AG04450 (cell line): ENCODE data around the gene ARL5A. TPM values are rescaled to one million over a fixed set of nuclear protein-coding genes. Genes with fewer than 3 reads are reported as not detected.

ENCODE experiments used
- CTCF ChIA-PET: fragments of 300-600, 350-600 bp; formaldehyde crosslinking; extraction: SDS; loops from one replicate; lab custom pipeline; 2022; ENCODE audit warnings: antibody characterized with exemption, inconsistent platforms; lab: Charles Lee
- POLR2A ChIA-PET: fragments of 350-600 bp; formaldehyde crosslinking; extraction: SDS; loops from one replicate; lab custom pipeline; 2021; ENCODE audit warnings: antibody characterized with exemption, inconsistent platforms; lab: Yijun Ruan, JAX
- DNase-seq: peaks from one replicate; pipeline ENCODE4 v3.0.0-alpha.2; 2011; ENCODE audit warnings: low read depth, low spot score
- H3K27ac ChIP-seq: one replicate; pipeline ENCODE4 v1.5.1; 2012; ENCODE audit warnings: low read depth, low read length, control low read depth
- H3K27me3 ChIP-seq: one replicate; pipeline ENCODE4 v1.6.0; 2012; ENCODE audit warnings: low read length; ENCODE audit not compliant: control insufficient read depth, insufficient read depth
- H3K4me3 ChIP-seq: 2 replicates; pipeline ENCODE4 v1.5.1; 2011; ENCODE audit warnings: mild to moderate bottlenecking, low read depth, low read length, control low read depth
- H3K9me3 ChIP-seq: 2 replicates; pipeline ENCODE4 v1.5.1; 2012; ENCODE audit warnings: low read length; ENCODE audit not compliant: control insufficient read depth, insufficient read depth
- CTCF ChIP-seq: IDR thresholded peaks from 2 replicates; pipeline ENCODE4 v1.5.1; 2011; ENCODE audit warnings: low read depth, low read length, control low read depth, inconsistent platforms
- polyA plus RNA-seq: library from polyadenylated mRNA; depleted of rRNA; stranded (reverse); fragments of >200 nt; gene quantifications from 2 replicates; pipeline ENCODE4 v1.2.3, GENCODE V29; 2011

Gene ARL5A
- polyA plus RNA-seq, 1 experiment = 24.9 TPM

- DNase-seq = no peak
- no peak overlapping the region for H3K27ac ChIP-seq
- peaks cover 7% of the 10 kb centered on the region for H3K27me3 ChIP-seq
- ChIA-PET CTCF (no interaction called here), POLR2A (no interaction called here)
- TF ChIP-seq CTCF = no peak
- no peak overlapping the region for H3K4me3 ChIP-seq
- no peaks in the 10 kb centered on the region for H3K9me3 ChIP-seq
Observed at GRCh38 chr2:151840216-151841046, 12.2 kb upstream of the ARL5A start.

GRCh38 chr2:151837926-151838325 is 9.7 kb upstream of the ARL5A start:
- Histone ChIP-seq H3K4me3 (no peak overlapping the region), H3K27ac (no peak overlapping the region), H3K27me3 (peaks cover 5% of the 10 kb centered on the region), H3K9me3 (no peaks in the 10 kb centered on the region)
- no peak for TF ChIP-seq CTCF
- DNase-seq = no peak
- ChIA-PET CTCF (no interaction called here), POLR2A (no interaction called here)

GRCh38 chr2:151833984-151834383 is 5.8 kb upstream of the ARL5A start:
- Histone ChIP-seq H3K4me3 (no peak overlapping the region), H3K9me3 (no peaks in the 10 kb centered on the region), H3K27me3 (peaks cover 5% of the 10 kb centered on the region), H3K27ac (no peak overlapping the region)
- no peak for TF ChIP-seq CTCF
- DNase-seq = no peak
- ChIA-PET CTCF (no interaction called here), POLR2A (no interaction called here)

- DNase-seq = no peak
- H3K27me3 ChIP-seq = no peaks in the 10 kb centered on the region
- ChIA-PET POLR2A (no interaction called here), CTCF (no interaction called here)
- no peak for TF ChIP-seq CTCF
- no peak overlapping the region for H3K4me3 ChIP-seq
- H3K9me3 ChIP-seq = no peaks in the 10 kb centered on the region
- no peak overlapping the region for H3K27ac ChIP-seq
Observed at GRCh38 chr2:151830961-151831360, 2.7 kb upstream of the ARL5A start.

GRCh38 chr2:151828890-151829324 is 686 bp upstream of the ARL5A start:
- peak overlapping the region; percentile 96 for H3K4me3 ChIP-seq
- H3K27ac ChIP-seq = no peak overlapping the region
- H3K27me3 ChIP-seq = no peaks in the 10 kb centered on the region
- TF ChIP-seq CTCF = no peak
- DNase-seq = no peak
- ChIA-PET CTCF (interaction anchor here (1.5 kb wide), 1 partner anchor 197 kb away, joined by 5 read pairs; no protein-coding TSS in a partner anchor), POLR2A (interaction anchor here (0.6 kb wide), 1 partner anchor 563 kb away, joined by 3 read pairs; no protein-coding TSS in a partner anchor)
- H3K9me3 ChIP-seq = no peaks in the 10 kb centered on the region
